Measurements from ENCODE around the gene DHH. TPM values are rescaled to one million over a fixed set of nuclear protein-coding genes. Genes with fewer than 3 reads are reported as not detected.
A peak's percentile ranks its signal among the peaks of the same experiment; 100 is the strongest.

The DHH gene
- total and polyA plus RNA-seq, 9 of the 15 experiments (the other 6 are each of a cell fraction or from before 2014, with no cell fraction given): 0.07 to 2.6 (median 0.54) TPM

GRCh38 chr12:49055978-49056754, 38.4 kb downstream of the DHH start (continued):
- TF ChIP-seq, protein P1, sequence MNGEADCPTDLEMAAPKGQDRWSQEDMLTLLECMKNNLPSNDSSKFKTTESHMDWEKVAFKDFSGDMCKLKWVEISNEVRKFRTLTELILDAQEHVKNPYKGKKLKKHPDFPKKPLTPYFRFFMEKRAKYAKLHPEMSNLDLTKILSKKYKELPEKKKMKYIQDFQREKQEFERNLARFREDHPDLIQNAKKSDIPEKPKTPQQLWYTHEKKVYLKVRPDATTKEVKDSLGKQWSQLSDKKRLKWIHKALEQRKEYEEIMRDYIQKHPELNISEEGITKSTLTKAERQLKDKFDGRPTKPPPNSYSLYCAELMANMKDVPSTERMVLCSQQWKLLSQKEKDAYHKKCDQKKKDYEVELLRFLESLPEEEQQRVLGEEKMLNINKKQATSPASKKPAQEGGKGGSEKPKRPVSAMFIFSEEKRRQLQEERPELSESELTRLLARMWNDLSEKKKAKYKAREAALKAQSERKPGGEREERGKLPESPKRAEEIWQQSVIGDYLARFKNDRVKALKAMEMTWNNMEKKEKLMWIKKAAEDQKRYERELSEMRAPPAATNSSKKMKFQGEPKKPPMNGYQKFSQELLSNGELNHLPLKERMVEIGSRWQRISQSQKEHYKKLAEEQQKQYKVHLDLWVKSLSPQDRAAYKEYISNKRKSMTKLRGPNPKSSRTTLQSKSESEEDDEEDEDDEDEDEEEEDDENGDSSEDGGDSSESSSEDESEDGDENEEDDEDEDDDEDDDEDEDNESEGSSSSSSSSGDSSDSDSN (IDR thresholded peaks at IDR 0.05; ENCODE audit: borderline replicate concordance in 1 of 2, low read depth in 2 of 2, low read length in 2 of 2): peak in 1 of 2 experiments; percentile 61; a peak in 1 of 4 replicates
- TF ChIP-seq POLR2AphosphoS2 (IDR thresholded peaks at IDR 0.05; ENCODE audit: low read length) (no peak), RERE (CRISPR knock-in tag; IDR thresholded peaks at IDR 0.05; ENCODE audit: borderline replicate concordance) (no peak), PURB (CRISPR knock-in tag; IDR thresholded peaks at IDR 0.05; ENCODE audit: low read depth) (no peak), ZNF507 (tag; conservative IDR thresholded peaks at IDR 0.05) (no peak), RAD21 (CRISPR knock-in tag; conservative IDR thresholded peaks at IDR 0.05 in 1 of 2, IDR thresholded peaks at IDR 0.05 in 1 of 2) (no peak), GABPA (tag; conservative IDR thresholded peaks at IDR 0.05; ENCODE audit: low read depth) (peak; percentile 65), LCOR (CRISPR knock-in tag; IDR thresholded peaks at IDR 0.05) (no peak), ZNF140 (CRISPR knock-in tag; IDR thresholded peaks at IDR 0.05) (no peak), SIN3A (IDR thresholded peaks at IDR 0.05; ENCODE audit: borderline replicate concordance in 2 of 2, control insufficient read depth in 1 of 2, low read depth in 2 of 2, low read length in 2 of 2) (peak in 1 of 2 experiments; percentile 61; a peak in 1 of 4 replicates), ZNF778 (CRISPR knock-in tag; IDR thresholded peaks at IDR 0.05) (no peak)
- TF ChIP-seq, protein P2, sequence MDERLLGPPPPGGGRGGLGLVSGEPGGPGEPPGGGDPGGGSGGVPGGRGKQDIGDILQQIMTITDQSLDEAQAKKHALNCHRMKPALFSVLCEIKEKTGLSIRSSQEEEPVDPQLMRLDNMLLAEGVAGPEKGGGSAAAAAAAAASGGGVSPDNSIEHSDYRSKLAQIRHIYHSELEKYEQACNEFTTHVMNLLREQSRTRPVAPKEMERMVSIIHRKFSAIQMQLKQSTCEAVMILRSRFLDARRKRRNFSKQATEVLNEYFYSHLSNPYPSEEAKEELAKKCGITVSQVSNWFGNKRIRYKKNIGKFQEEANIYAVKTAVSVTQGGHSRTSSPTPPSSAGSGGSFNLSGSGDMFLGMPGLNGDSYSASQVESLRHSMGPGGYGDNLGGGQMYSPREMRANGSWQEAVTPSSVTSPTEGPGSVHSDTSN (CRISPR knock-in tag; IDR thresholded peaks at IDR 0.05; ENCODE audit: low read depth): no peak
- TF ChIP-seq, protein P2 (tag; conservative IDR thresholded peaks at IDR 0.05; ENCODE audit: low read depth): no peak
